HepG2 (cell line): ENCODE results near the gene CLDN17. TPM values are rescaled to one million over a fixed set of nuclear protein-coding genes. Genes with fewer than 3 reads are reported as not detected.

Experiments used
- ATAC-seq: fragments of 200-7000 bp; cut with Tn5 transposase; 3 replicates; pipeline ENCODE4 v1.9.1; 2020; ENCODE audit warnings: mild to moderate bottlenecking, moderate library complexity
- BruUV-seq: library from RNA; stranded (reverse); fragments of 400-500 nt; replicated peaks from 2 replicates; lab custom pipeline; 2021; lab: Mats Ljungman, UMichigan
- CTCF ChIA-PET: fragments of 300-600 bp; formaldehyde crosslinking; extraction: SDS; loops from one replicate; lab custom pipeline; 2021; ENCODE audit warnings: low total read pairs, inconsistent platforms, low intra/inter-chr PET ratio; lab: Yijun Ruan, JAX
- POLR2A ChIA-PET: fragments of 350-600 bp; sonication (Branson Sonifier 250); formaldehyde crosslinking; loops from one replicate; lab custom pipeline; 2020; ENCODE audit warnings: antibody characterized with exemption, inconsistent platforms; lab: Yijun Ruan, JAX
- DNase-seq: peaks from one replicate; pipeline ENCODE4 v3.0.0-alpha.2; 2015; ENCODE audit warnings: low spot score
- FAIRE-seq: peaks from 3 replicates; lab custom pipeline; 2011; peaks lifted over from hg19 to GRCh38; lab: Jason Lieb, UNC
- H2AFZ ChIP-seq: one replicate; pipeline ENCODE4 v1.6.1; 2011; ENCODE audit warnings: low read length, inconsistent platforms
- H3K27ac ChIP-seq: fragments of 300-600 bp; 3 replicates; pipeline ENCODE4 v1.8.0; 2011; ENCODE audit warnings: mixed run types, mild to moderate bottlenecking, mixed read lengths, low read length, inconsistent platforms; ENCODE audit not compliant: insufficient read depth; ENCODE audit errors: extremely low read length
- H3K27me3 ChIP-seq, 2 experiments: fragments of 200-600 bp in 1 of 2; 2 replicates in 1 of 2; 3 replicates in 1 of 2; pipeline versions ENCODE4 v1.6.0 to v1.8.0; 2011; ENCODE audit warnings: low read length in 2 of 2, mild to moderate bottlenecking in 2 of 2, moderate library complexity in 2 of 2, inconsistent platforms in 1 of 2; ENCODE audit not compliant: insufficient read depth in 2 of 2, control insufficient read depth in 1 of 2
- H3K36me3 ChIP-seq, 2 experiments: fragments of 200-600 bp in 1 of 2; replicated peaks in 1 of 2; 2 replicates in 1 of 2; 3 replicates in 1 of 2; pipeline versions ENCODE4 v1.5.1 to v1.8.0; 2011; ENCODE audit warnings: low read length in 2 of 2, inconsistent platforms in 1 of 2; ENCODE audit not compliant: insufficient read depth in 2 of 2, control insufficient read depth in 1 of 2
- H3K4me1 ChIP-seq: 2 replicates; pipeline ENCODE4 v1.5.1; 2012; ENCODE audit warnings: low read length, inconsistent platforms; ENCODE audit not compliant: insufficient read depth
- H3K4me2 ChIP-seq: 2 replicates; pipeline ENCODE4 v1.6.0; 2011; ENCODE audit warnings: low read depth, low read length, inconsistent platforms
- H3K4me3 ChIP-seq, 3 experiments: fragments of 200-600 bp in 1 of 3; sonication (generic), shearing (Covaris generic) in 1 of 3; replicated peaks in 1 of 3; 2 replicates each; pipeline ENCODE4 v1.5.1; 2011 to 2016; ENCODE audit warnings: low read length in 3 of 3, inconsistent platforms in 2 of 3, low read depth in 2 of 3, mild to moderate bottlenecking in 2 of 3, control low read depth in 1 of 3, mixed read lengths in 1 of 3; ENCODE audit not compliant: insufficient read depth in 1 of 3
- H3K79me2 ChIP-seq: one replicate; pipeline ENCODE4 v1.6.1; 2011; ENCODE audit warnings: low read length, inconsistent platforms; ENCODE audit not compliant: insufficient read depth
- H3K9ac ChIP-seq: 2 replicates; pipeline ENCODE4 v1.6.0; 2011; ENCODE audit warnings: mild to moderate bottlenecking, low read depth, low read length, inconsistent platforms; ENCODE audit not compliant: insufficient read depth
- H3K9me3 ChIP-seq: 2 replicates; pipeline ENCODE4 v1.5.1; 2012; ENCODE audit warnings: mild to moderate bottlenecking, low read length
- H4K20me1 ChIP-seq: 2 replicates; pipeline ENCODE4 v1.6.0; 2011; ENCODE audit warnings: inconsistent platforms, mild to moderate bottlenecking, low read length, moderate library complexity; ENCODE audit not compliant: insufficient read depth
- HOXD1 ChIP-seq: sonication (generic); formaldehyde crosslinking; IDR thresholded peaks from 2 replicates; pipeline ENCODE4 v1.5.0; 2020; ENCODE audit warnings: missing genetic modification reagents
- SRSF1 ChIP-seq: fragments of 200-400 bp; formaldehyde crosslinking; optimal IDR thresholded peaks from 2 replicates; pipeline ENCODE3; 2017; ENCODE audit warnings: mild to moderate bottlenecking, low read depth, low read length, moderate library complexity
- TSC22D2 ChIP-seq: sonication (generic); formaldehyde crosslinking; IDR thresholded peaks from 2 replicates; pipeline ENCODE4 v1.5.1; 2020; ENCODE audit warnings: missing genetic modification reagents, mild to moderate bottlenecking, borderline replicate concordance
- ZNF160 ChIP-seq: sonication (generic); formaldehyde crosslinking; IDR thresholded peaks from 2 replicates; pipeline ENCODE4 v1.8.0; 2022; ENCODE audit warnings: mild to moderate bottlenecking, inconsistent platforms, missing genetic modification reagents
- ZNF329 ChIP-seq: sonication (generic); formaldehyde crosslinking; IDR thresholded peaks from 2 replicates; pipeline ENCODE4 v1.9.0; 2021; ENCODE audit warnings: low read depth, mild to moderate bottlenecking, missing genetic modification reagents
- ZNF431 ChIP-seq: sonication (generic); formaldehyde crosslinking; IDR thresholded peaks from 2 replicates; pipeline ENCODE4 v1.9.0; 2022; ENCODE audit warnings: missing genetic modification reagents, low read depth, mild to moderate bottlenecking, borderline replicate concordance
- ZNF530 ChIP-seq: sonication (generic); formaldehyde crosslinking; IDR thresholded peaks from 2 replicates; pipeline ENCODE4 v1.5.0; 2020; ENCODE audit warnings: low read depth, mild to moderate bottlenecking, missing genetic modification reagents
- ZNF619 ChIP-seq: sonication (generic); formaldehyde crosslinking; IDR thresholded peaks from 2 replicates; pipeline ENCODE4 v1.4.0; 2020; ENCODE audit warnings: mild to moderate bottlenecking, missing genetic modification reagents
- WGBS: methylation state at CpG from one replicate; pipeline ENCODE4 v1.1.6; 2017; ENCODE audit warnings: low lambda C conversion rate; 5-methylcytosine and 5-hydroxymethylcytosine counted together
- in situ Hi-C: cut with HindIII; loops from 2 replicates; pipeline ENCODE4 v1.10.0; 2017; ENCODE audit warnings: low pct_unique_long_range_greater_than_20kb; ENCODE audit not compliant: extremely low pct_ligation_motif_present
- intact Hi-C: fragments of 100-400 bp; cut with micrococcal nuclease; formaldehyde crosslinking; loops from one replicate; pipeline ENCODE4 v1.10.0; 2022; ENCODE audit not compliant: unreplicated experiment
- polyA plus RNA-seq, 8 experiments: library from polyadenylated mRNA; depleted of rRNA in 3 of 8; stranded (reverse) in 7 of 8; unstranded in 1 of 8; fragments of >200 nt; fragmentation: Illumina TruSeq in 4 of 8; extraction: Trizol in 4 of 8; gene quantifications; 2 replicates each; pipeline versions ENCODE4 v1.2.1 to v1.2.3, GENCODE V29; 2011 to 2016; ENCODE audit warnings: low read depth in 4 of 8, missing spikeins in 1 of 8, mixed read lengths in 1 of 8; ENCODE audit not compliant: insufficient read depth in 1 of 8
- total RNA-seq, 5 experiments: library from RNA; depleted of rRNA; stranded (reverse); fragments of >200 nt; fragmentation: Illumina TruSeq; extraction: Trizol; gene quantifications; 2 replicates each; pipeline ENCODE4 v1.2.3, GENCODE V29; 2016; ENCODE audit warnings: low read depth in 1 of 5
- TF ChIP-seq, protein P1 (sequence below): sonication (generic); formaldehyde crosslinking; IDR thresholded peaks from 2 replicates; pipeline ENCODE4 v1.8.0; 2022; ENCODE audit warnings: mild to moderate bottlenecking, missing genetic modification reagents
- TF ChIP-seq, protein P2 (sequence below): sonication (generic); formaldehyde crosslinking; IDR thresholded peaks from 2 replicates; pipeline ENCODE4 v1.4.0; 2020; ENCODE audit warnings: missing genetic modification reagents
- TF ChIP-seq, protein P3 (sequence below): IDR thresholded peaks from 2 replicates; pipeline ENCODE4 v1.6.1; 2012; ENCODE audit warnings: low read depth, low read length, improper control_type of control experiment

CLDN17 gene
- total and polyA plus RNA-seq, 2 of the 13 experiments (the other 11 are each of a cell fraction or from before 2014, with no cell fraction given) = not detected

DNA sequence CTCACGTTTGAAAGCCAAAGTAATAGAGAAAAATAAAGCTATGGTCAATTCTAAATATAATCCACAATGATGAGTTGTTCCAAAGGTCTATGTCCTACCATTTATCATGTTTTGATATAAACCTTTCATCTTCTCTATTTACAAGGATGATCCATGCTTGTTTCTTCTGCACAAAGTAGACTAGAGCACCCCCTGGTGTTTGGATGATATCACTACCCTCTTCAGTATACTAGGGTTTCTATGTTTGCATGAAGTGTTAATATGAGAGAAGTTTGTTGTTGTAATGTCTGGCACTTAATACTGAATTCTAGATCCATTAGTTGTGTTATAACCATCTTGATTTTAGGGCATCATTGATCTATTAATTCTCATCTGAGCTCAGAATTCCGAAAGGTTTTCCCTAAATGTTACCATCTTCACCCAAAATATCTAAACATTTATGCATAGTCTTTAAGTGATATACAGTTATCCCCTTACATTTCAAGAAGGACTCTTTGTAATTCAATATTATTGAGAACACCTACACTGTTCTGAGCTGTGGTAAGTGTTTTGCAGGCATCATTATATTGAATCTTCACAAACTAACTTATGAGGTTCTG, 28.2 kb upstream of the CLDN17 start (continued):
- TF ChIP-seq, protein P1, sequence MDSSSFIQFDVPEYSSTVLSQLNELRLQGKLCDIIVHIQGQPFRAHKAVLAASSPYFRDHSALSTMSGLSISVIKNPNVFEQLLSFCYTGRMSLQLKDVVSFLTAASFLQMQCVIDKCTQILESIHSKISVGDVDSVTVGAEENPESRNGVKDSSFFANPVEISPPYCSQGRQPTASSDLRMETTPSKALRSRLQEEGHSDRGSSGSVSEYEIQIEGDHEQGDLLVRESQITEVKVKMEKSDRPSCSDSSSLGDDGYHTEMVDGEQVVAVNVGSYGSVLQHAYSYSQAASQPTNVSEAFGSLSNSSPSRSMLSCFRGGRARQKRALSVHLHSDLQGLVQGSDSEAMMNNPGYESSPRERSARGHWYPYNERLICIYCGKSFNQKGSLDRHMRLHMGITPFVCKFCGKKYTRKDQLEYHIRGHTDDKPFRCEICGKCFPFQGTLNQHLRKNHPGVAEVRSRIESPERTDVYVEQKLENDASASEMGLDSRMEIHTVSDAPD (CRISPR knock-in tag) = no peak
- TF ChIP-seq ZNF329 (CRISPR knock-in tag) (no peak), ZNF619 (CRISPR knock-in tag) (no peak), ZNF530 (no peak)
- TF ChIP-seq, all 625 proteins: peak for 0

DNA sequence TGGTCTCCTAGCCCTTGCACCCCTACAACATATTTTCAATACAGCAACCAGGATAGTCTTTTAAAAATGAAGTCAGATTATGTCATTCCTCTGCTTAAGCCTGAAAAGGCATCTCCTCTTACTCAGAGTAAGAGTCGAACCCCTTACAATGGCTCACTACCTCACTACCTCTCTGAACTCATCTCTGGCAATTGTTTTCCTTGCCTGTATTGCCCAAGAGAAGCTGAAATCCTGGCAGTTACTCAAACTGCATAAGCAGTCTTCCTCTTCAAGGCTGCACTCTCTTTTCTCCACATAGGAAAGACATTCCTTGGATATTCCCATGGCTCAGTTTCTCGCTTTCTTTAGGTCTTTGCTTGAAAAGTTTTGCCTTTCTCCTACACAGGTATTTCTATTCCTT, 26.6 kb upstream of the CLDN17 start:
- no peaks in the 10 kb centered on the region for H4K20me1 ChIP-seq
- ChIA-PET POLR2A (no interaction called here), CTCF (no interaction called here)
- ATAC-seq (no peak), DNase-seq (no peak), FAIRE-seq (no peak)
- BruUV-seq = no TSS peak
- H3K4me3 ChIP-seq = no peak overlapping the region
- H3K4me2 ChIP-seq = no peak overlapping the region
- no peaks in the 10 kb centered on the region for H3K36me3 ChIP-seq
- H2AFZ ChIP-seq = no peak overlapping the region
- H3K4me1 ChIP-seq = no peaks in the 10 kb centered on the region
- H3K9me3 ChIP-seq = peaks cover 61% of the 10 kb centered on the region
- 2% methylated on average over 2 of the region's 2 CpGs for WGBS
- no peaks in the 10 kb centered on the region for H3K79me2 ChIP-seq
- in situ Hi-C loops (no loop called here), intact Hi-C loops (no loop called here)
- no peak overlapping the region for H3K27ac ChIP-seq
- no peak overlapping the region for H3K9ac ChIP-seq
- no peaks in the 10 kb centered on the region for H3K27me3 ChIP-seq
- TF ChIP-seq ZNF160 (CRISPR knock-in tag) = no peak
- no peak for TF ChIP-seq SRSF1
- TF ChIP-seq, protein P2, sequence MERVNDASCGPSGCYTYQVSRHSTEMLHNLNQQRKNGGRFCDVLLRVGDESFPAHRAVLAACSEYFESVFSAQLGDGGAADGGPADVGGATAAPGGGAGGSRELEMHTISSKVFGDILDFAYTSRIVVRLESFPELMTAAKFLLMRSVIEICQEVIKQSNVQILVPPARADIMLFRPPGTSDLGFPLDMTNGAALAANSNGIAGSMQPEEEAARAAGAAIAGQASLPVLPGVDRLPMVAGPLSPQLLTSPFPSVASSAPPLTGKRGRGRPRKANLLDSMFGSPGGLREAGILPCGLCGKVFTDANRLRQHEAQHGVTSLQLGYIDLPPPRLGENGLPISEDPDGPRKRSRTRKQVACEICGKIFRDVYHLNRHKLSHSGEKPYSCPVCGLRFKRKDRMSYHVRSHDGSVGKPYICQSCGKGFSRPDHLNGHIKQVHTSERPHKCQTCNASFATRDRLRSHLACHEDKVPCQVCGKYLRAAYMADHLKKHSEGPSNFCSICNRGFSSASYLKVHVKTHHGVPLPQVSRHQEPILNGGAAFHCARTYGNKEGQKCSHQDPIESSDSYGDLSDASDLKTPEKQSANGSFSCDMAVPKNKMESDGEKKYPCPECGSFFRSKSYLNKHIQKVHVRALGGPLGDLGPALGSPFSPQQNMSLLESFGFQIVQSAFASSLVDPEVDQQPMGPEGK (CRISPR knock-in tag) = no peak
- TF ChIP-seq, protein P3, sequence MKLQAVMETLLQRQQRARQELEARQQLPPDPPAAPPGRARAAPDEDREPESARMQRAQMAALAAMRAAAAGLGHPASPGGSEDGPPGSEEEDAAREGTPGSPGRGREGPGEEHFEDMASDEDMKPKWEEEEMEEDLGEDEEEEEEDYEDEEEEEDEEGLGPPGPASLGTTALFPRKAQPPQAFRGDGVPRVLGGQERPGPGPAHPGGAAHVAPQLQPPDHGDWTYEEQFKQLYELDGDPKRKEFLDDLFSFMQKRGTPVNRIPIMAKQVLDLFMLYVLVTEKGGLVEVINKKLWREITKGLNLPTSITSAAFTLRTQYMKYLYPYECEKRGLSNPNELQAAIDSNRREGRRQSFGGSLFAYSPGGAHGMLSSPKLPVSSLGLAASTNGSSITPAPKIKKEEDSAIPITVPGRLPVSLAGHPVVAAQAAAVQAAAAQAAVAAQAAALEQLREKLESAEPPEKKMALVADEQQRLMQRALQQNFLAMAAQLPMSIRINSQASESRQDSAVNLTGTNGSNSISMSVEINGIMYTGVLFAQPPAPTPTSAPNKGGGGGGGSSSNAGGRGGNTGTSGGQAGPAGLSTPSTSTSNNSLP = no peak
- TF ChIP-seq HOXD1 (CRISPR knock-in tag) = no peak
- no peak for TF ChIP-seq ZNF431 (CRISPR knock-in tag)
- no peak for TF ChIP-seq TSC22D2 (CRISPR knock-in tag)
